Suprapubic skin (tissue), 4 donors: Measurements from ENCODE around the gene CELF5.

Experiments
- POLR2A ChIP-seq, 2 donors: fragments of 450-650 bp; IDR thresholded peaks; one replicate each; pipeline ENCODE4 v1.6.1; 2017; ENCODE audit warnings: antibody characterized with exemption in 2 of 2, mild to moderate bottlenecking in 2 of 2, moderate library complexity in 2 of 2
- POLR2AphosphoS5 ChIP-seq, 3 donors: sonication (generic); formaldehyde crosslinking; IDR thresholded peaks; one replicate each; pipeline ENCODE4 v1.6.1; 2017; ENCODE audit warnings: antibody characterized with exemption in 3 of 3

GRCh38 chr19:3262362-3262761 lies 37.9 kb downstream of the CELF5 start:
- TF ChIP-seq POLR2A (IDR thresholded peaks at IDR 0.05) (no peak), POLR2AphosphoS5 (IDR thresholded peaks at IDR 0.05) (no peak)
